ENCODE data around the gene CACNG1.

GRCh38 chr17:67025216-67025792, 19.1 kb upstream of the CACNG1 start:
- TF ChIP-seq, protein P1, sequence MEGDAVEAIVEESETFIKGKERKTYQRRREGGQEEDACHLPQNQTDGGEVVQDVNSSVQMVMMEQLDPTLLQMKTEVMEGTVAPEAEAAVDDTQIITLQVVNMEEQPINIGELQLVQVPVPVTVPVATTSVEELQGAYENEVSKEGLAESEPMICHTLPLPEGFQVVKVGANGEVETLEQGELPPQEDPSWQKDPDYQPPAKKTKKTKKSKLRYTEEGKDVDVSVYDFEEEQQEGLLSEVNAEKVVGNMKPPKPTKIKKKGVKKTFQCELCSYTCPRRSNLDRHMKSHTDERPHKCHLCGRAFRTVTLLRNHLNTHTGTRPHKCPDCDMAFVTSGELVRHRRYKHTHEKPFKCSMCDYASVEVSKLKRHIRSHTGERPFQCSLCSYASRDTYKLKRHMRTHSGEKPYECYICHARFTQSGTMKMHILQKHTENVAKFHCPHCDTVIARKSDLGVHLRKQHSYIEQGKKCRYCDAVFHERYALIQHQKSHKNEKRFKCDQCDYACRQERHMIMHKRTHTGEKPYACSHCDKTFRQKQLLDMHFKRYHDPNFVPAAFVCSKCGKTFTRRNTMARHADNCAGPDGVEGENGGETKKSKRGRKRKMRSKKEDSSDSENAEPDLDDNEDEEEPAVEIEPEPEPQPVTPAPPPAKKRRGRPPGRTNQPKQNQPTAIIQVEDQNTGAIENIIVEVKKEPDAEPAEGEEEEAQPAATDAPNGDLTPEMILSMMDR (IDR thresholded peaks at IDR 0.05), result no peak
- no peak for TF ChIP-seq POLR2A (IDR thresholded peaks at IDR 0.05)
